ENCODE results near the gene FKBP9. TPM values are rescaled to one million over a fixed set of nuclear protein-coding genes. Genes with fewer than 3 reads are reported as not detected.

Gene FKBP9
- total and polyA plus RNA-seq, 2 of the 8 experiments (the other 6 are each of a cell fraction or from before 2014, with no cell fraction given) = 7.2 to 10.1 TPM

- TF ChIP-seq CTCF (IDR thresholded peaks at IDR 0.05; ENCODE audit: control extremely low read depth in 1 of 3, insufficient read depth in 1 of 3, low read depth in 1 of 3, low read length in 3 of 3) (no peak), EZH2 (IDR thresholded peaks at IDR 0.05; ENCODE audit: low read depth, low read length, severe bottlenecking) (peak; percentile 48), GABPA (IDR thresholded peaks at IDR 0.05; ENCODE audit: borderline replicate concordance, insufficient read depth, low read length) (no peak), MAX (IDR thresholded peaks at IDR 0.05) (peak; percentile 66), BACH1 (IDR thresholded peaks at IDR 0.05; ENCODE audit: low read length) (no peak), HDAC2 (IDR thresholded peaks at IDR 0.05; ENCODE audit: borderline replicate concordance in 1 of 2, low read depth in 2 of 2, low read length in 2 of 2) (no peak; a peak in 1 of 4 replicates), JUND (IDR thresholded peaks at IDR 0.05; ENCODE audit: low read length) (no peak), TEAD4 (IDR thresholded peaks at IDR 0.05; ENCODE audit: low read depth, low read length) (peak; percentile 47; the same call in 1 of the 2 replicates), CBX8 (IDR thresholded peaks at IDR 0.05; ENCODE audit: borderline replicate concordance, low read depth, low read length) (no peak), RFX5 (IDR thresholded peaks at IDR 0.05; ENCODE audit: borderline replicate concordance, low read depth, low read length) (no peak), CREB1 (IDR thresholded peaks at IDR 0.05) (0 out of 2 replicates have a peak, but pooled peaks have one; percentile 38), CTBP2 (IDR thresholded peaks at IDR 0.05; ENCODE audit: borderline replicate concordance, insufficient read depth, insufficient read length, low read length) (no peak), NRF1 (IDR thresholded peaks at IDR 0.05; ENCODE audit: low read depth, low read length) (no peak), HDAC6 (IDR thresholded peaks at IDR 0.05; ENCODE audit: low read depth, low read length) (no peak), SUZ12 (IDR thresholded peaks at IDR 0.05; ENCODE audit: low read length) (peak; percentile 56), BCL11A (IDR thresholded peaks at IDR 0.05; ENCODE audit: low read depth in 2 of 2, low read length in 2 of 2) (no peak), ATF2 (IDR thresholded peaks at IDR 0.05; ENCODE audit: low read length) (no peak), SIN3A (conservative IDR thresholded peaks at IDR 0.05 in 1 of 2, IDR thresholded peaks at IDR 0.05 in 1 of 2; ENCODE audit: low read depth in 1 of 2, low read length in 2 of 2) (no peak; a peak in 1 of 4 replicates)
Observed at GRCh38 chr7:32957326-32958045, at the start of gene FKBP9 (continued).

Measured in H1 (cell line).